HG03378 (cell line): Measurements from ENCODE around the gene HDX.
"Not testable (repeated sequence)": the region's sequence is repeated elsewhere in the genome, so short reads cannot be mapped to it uniquely, and the experiment has no call there.

ENCODE experiments used
- ATAC-seq: cut with Tn5 transposase; IDR thresholded peaks from one replicate; pipeline ENCODE4 v1.9.1; 2021; ENCODE audit warnings: mild to moderate bottlenecking, moderate library complexity; ENCODE audit not compliant: unreplicated experiment

The HDX gene

GRCh38 chrX:84501798-84502628 lies at the start of gene HDX:
TSS of gene HDX (minus strand) at chrX:84502453. CDS start at chrX:84475397, 27,056 bp downstream.
- ATAC-seq: peak; percentile 88

- ATAC-seq: not testable (repeated sequence)
These were observed 39.1 kb upstream of the HDX start for GRCh38 chrX:84541315-84541714.

GRCh38 chrX:84537627-84538026 lies 35.4 kb upstream of the HDX start:
- not testable (repeated sequence) for ATAC-seq

GRCh38 chrX:84488426-84488825 lies 13.8 kb downstream of the HDX start:
- ATAC-seq: no peak

- peak; percentile 100 for ATAC-seq
These were observed 14.6 kb downstream of the HDX start for GRCh38 chrX:84487365-84488353.

GRCh38 chrX:84479086-84479485 lies 23.2 kb downstream of the HDX start:
- ATAC-seq: no peak

- ATAC-seq: no peak
These were observed 25.1 kb downstream of the HDX start for GRCh38 chrX:84477114-84477513.

- ATAC-seq: no peak
These were observed 26.7 kb downstream of the HDX start for GRCh38 chrX:84475596-84475995.

- no peak for ATAC-seq
These were observed 27.2 kb downstream of the HDX start for GRCh38 chrX:84475101-84475500.

- no peak for ATAC-seq
These were observed 33.0 kb downstream of the HDX start for GRCh38 chrX:84469226-84469625.

- ATAC-seq: no peak
These were observed 34.4 kb downstream of the HDX start for GRCh38 chrX:84467898-84468297.

GRCh38 chrX:84453351-84454246 lies 48.7 kb downstream of the HDX start:
- no peak for ATAC-seq

GRCh38 chrX:84441143-84441542 lies 61.1 kb downstream of the HDX start:
- no peak for ATAC-seq

GRCh38 chrX:84415140-84415539 lies 87.1 kb downstream of the HDX start:
- ATAC-seq: no peak

GRCh38 chrX:84363663-84364062 lies 138.6 kb downstream of the HDX start:
- ATAC-seq: no peak

GRCh38 chrX:84363051-84363450 lies 139.2 kb downstream of the HDX start:
- no peak for ATAC-seq

GRCh38 chrX:84362184-84362838 lies 139.9 kb downstream of the HDX start:
- ATAC-seq: no peak

- no peak for ATAC-seq
These were observed 144.0 kb downstream of the HDX start for GRCh38 chrX:84358271-84358670.

- no peak for ATAC-seq
These were observed 145.0 kb downstream of the HDX start for GRCh38 chrX:84357296-84357695.

- ATAC-seq: no peak
These were observed 161.3 kb downstream of the HDX start for GRCh38 chrX:84340968-84341367.
